HepG2 (cell line): ENCODE results near the gene CEP135. TPM values are rescaled to one million over a fixed set of nuclear protein-coding genes. Genes with fewer than 3 reads are reported as not detected.

Experiments used
- CBX2 ChIP-seq, 2 experiments: fragments of 200-600 bp in 1 of 2; sonication (generic); formaldehyde crosslinking in 1 of 2; IDR thresholded peaks; 2 replicates each; pipeline versions ENCODE4 v1.7.0 to v1.8.1; 2018 to 2022; ENCODE audit warnings: low read depth in 2 of 2, low read length in 1 of 2, mild to moderate bottlenecking in 1 of 2, missing genetic modification reagents in 1 of 2
- ELF1 ChIP-seq: sonication (generic); formaldehyde crosslinking; IDR thresholded peaks from 2 replicates; pipeline ENCODE4 v1.4.0; 2020; ENCODE audit warnings: missing genetic modification reagents
- GTF2F1 ChIP-seq: fragments of 150-350 bp; IDR thresholded peaks from 2 replicates; pipeline ENCODE4 v1.6.1; 2014; ENCODE audit warnings: low read length
- HOXA3 ChIP-seq: sonication (generic); formaldehyde crosslinking; IDR thresholded peaks from 2 replicates; pipeline ENCODE4 v1.5.0; 2020; ENCODE audit warnings: missing genetic modification reagents
- MTF2 ChIP-seq: sonication (generic); formaldehyde crosslinking; IDR thresholded peaks from 2 replicates; pipeline ENCODE4 v1.5.0; 2020; ENCODE audit warnings: missing genetic modification reagents, borderline replicate concordance
- NKX3-1 ChIP-seq: sonication (generic); formaldehyde crosslinking; IDR thresholded peaks from 2 replicates; pipeline ENCODE4 v1.5.0; 2020; ENCODE audit warnings: missing genetic modification reagents
- SALL2 ChIP-seq: sonication (generic); formaldehyde crosslinking; IDR thresholded peaks from 2 replicates; pipeline ENCODE4 v1.8.1; 2023; ENCODE audit warnings: mild to moderate bottlenecking, missing genetic modification reagents, inconsistent platforms
- SMARCE1 ChIP-seq: fragments of 450-650 bp; IDR thresholded peaks from 2 replicates; pipeline ENCODE4 v1.6.1; 2017; ENCODE audit warnings: borderline replicate concordance
- TGIF2 ChIP-seq: IDR thresholded peaks from 2 replicates; pipeline ENCODE4 v1.6.1; 2016; ENCODE audit warnings: control low read depth, missing compliant biosample characterization
- ZC3H13 ChIP-seq: sonication (generic); formaldehyde crosslinking; IDR thresholded peaks from 2 replicates; pipeline ENCODE4 v1.8.1; 2023; ENCODE audit warnings: mild to moderate bottlenecking, missing genetic modification reagents, moderate library complexity
- ZKSCAN1 ChIP-seq: fragments of 150-350 bp; IDR thresholded peaks from 2 replicates; pipeline ENCODE4 v1.6.1; 2014; ENCODE audit warnings: low read length
- ZNF501 ChIP-seq: sonication (generic); formaldehyde crosslinking; IDR thresholded peaks from 2 replicates; pipeline ENCODE4 v1.5.1; 2020; ENCODE audit warnings: mild to moderate bottlenecking, moderate library complexity, missing genetic modification reagents
- ZSCAN20 ChIP-seq: sonication (generic); formaldehyde crosslinking; IDR thresholded peaks from 2 replicates; pipeline ENCODE4 v1.4.0; 2020; ENCODE audit warnings: missing genetic modification reagents, mild to moderate bottlenecking, borderline replicate concordance
- polyA plus RNA-seq, 8 experiments: library from polyadenylated mRNA; depleted of rRNA in 3 of 8; stranded (reverse) in 7 of 8; unstranded in 1 of 8; fragments of >200 nt; fragmentation: Illumina TruSeq in 4 of 8; extraction: Trizol in 4 of 8; gene quantifications; 2 replicates each; pipeline versions ENCODE4 v1.2.1 to v1.2.3, GENCODE V29; 2011 to 2016; ENCODE audit warnings: low read depth in 4 of 8, missing spikeins in 1 of 8, mixed read lengths in 1 of 8; ENCODE audit not compliant: insufficient read depth in 1 of 8
- total RNA-seq, 5 experiments: library from RNA; depleted of rRNA; stranded (reverse); fragments of >200 nt; fragmentation: Illumina TruSeq; extraction: Trizol; gene quantifications; 2 replicates each; pipeline ENCODE4 v1.2.3, GENCODE V29; 2016; ENCODE audit warnings: low read depth in 1 of 5
- TF ChIP-seq, protein P1 (sequence below): fragments of 450-650 bp; IDR thresholded peaks from 2 replicates; pipeline ENCODE4 v1.6.1; 2016
- TF ChIP-seq, protein P2 (sequence below): IDR thresholded peaks from 2 replicates; pipeline ENCODE4 v1.6.1; 2018; ENCODE audit warnings: missing genetic modification reagents
- TF ChIP-seq, protein P3 (sequence below): sonication (generic); formaldehyde crosslinking; IDR thresholded peaks from 2 replicates; pipeline ENCODE4 v1.4.0; 2020; ENCODE audit warnings: mild to moderate bottlenecking, missing genetic modification reagents
- TF ChIP-seq, protein P4 (sequence below): sonication (generic); formaldehyde crosslinking; IDR thresholded peaks from 2 replicates; pipeline ENCODE4 v1.5.1; 2020; ENCODE audit warnings: missing genetic modification reagents, mild to moderate bottlenecking, borderline replicate concordance
- TF ChIP-seq, protein P5 (sequence below): sonication (generic); formaldehyde crosslinking; IDR thresholded peaks from 2 replicates; pipeline ENCODE4 v1.4.0; 2020; ENCODE audit warnings: missing genetic modification reagents
- TF ChIP-seq, protein P6 (sequence below): IDR thresholded peaks from 2 replicates; pipeline ENCODE4 v1.6.1; 2016

Gene CEP135
- total and polyA plus RNA-seq, 2 of the 13 experiments (the other 11 are each of a cell fraction or from before 2014, with no cell fraction given) = 1.7 to 8.8 TPM

DNA sequence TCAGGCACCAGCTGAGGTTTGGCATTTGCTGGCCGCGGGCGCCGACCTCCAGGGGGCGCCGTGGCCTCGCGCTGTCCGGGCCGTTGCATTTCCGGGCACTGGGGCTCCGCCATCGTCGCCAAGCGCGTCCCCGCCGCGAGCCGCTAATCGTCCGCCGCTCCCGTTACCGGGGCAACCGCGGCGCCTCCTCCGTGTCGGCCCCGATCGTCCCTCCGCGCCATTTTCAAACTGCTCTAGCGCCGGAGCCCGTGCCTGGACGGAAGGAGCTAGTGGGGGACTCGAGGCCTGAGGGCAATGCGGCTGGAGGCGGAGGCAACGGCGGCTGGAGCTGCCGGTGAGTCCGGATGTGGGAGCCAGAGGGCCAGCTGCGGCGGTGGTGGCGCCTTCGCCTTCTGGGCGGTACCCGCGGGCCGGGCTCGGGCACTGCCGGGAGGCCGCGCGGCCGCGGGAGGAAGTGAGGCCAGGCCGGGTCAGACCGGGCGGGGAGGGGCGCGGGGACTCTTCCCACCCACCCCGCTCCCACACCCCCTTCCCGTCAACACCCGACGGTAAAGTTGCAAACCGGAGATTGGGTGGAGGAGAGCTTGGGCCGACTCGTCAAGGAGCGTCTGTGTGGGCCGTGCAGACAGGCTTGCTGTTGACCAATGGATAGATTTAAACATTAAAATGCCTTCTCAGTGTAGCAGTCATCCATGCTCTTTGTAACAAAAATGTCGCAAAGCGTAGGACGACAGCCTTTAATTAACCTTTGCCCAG, at the start of gene CEP135 (continued):
- TF ChIP-seq, protein P1, sequence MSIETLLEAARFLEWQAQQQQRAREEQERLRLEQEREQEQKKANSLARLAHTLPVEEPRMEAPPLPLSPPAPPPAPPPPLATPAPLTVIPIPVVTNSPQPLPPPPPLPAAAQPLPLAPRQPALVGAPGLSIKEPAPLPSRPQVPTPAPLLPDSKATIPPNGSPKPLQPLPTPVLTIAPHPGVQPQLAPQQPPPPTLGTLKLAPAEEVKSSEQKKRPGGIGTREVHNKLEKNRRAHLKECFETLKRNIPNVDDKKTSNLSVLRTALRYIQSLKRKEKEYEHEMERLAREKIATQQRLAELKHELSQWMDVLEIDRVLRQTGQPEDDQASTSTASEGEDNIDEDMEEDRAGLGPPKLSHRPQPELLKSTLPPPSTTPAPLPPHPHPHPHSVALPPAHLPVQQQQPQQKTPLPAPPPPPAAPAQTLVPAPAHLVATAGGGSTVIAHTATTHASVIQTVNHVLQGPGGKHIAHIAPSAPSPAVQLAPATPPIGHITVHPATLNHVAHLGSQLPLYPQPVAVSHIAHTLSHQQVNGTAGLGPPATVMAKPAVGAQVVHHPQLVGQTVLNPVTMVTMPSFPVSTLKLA = peak; percentile 60
- TF ChIP-seq, protein P2, sequence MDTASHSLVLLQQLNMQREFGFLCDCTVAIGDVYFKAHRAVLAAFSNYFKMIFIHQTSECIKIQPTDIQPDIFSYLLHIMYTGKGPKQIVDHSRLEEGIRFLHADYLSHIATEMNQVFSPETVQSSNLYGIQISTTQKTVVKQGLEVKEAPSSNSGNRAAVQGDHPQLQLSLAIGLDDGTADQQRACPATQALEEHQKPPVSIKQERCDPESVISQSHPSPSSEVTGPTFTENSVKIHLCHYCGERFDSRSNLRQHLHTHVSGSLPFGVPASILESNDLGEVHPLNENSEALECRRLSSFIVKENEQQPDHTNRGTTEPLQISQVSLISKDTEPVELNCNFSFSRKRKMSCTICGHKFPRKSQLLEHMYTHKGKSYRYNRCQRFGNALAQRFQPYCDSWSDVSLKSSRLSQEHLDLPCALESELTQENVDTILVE (CRISPR knock-in tag) = peak; percentile 66
- TF ChIP-seq GTF2F1 (no peak), SALL2 (CRISPR knock-in tag) (peak; percentile 94), ELF1 (CRISPR knock-in tag) (peak; percentile 86), ZSCAN20 (0 out of 2 replicates have a peak, but pooled peaks have one; percentile 48), TGIF2 (peak; percentile 68; the same call in 1 of the 2 replicates), ZKSCAN1 (peak; percentile 80; the same call in 1 of the 2 replicates), HOXA3 (CRISPR knock-in tag) (peak; percentile 95), MTF2 (peak; percentile 72; the same call in 1 of the 2 replicates), ZC3H13 (CRISPR knock-in tag) (peak; percentile 91), NKX3-1 (CRISPR knock-in tag) (0 out of 2 replicates have a peak, but pooled peaks have one; percentile 58), SMARCE1 (no peak), CBX2 (IDR thresholded peaks at IDR 0.05; ENCODE audit: low read depth, low read length) (no peak), CBX2 (CRISPR knock-in tag; IDR thresholded peaks at IDR 0.05; ENCODE audit: low read depth) (0 out of 2 replicates have a peak, but pooled peaks have one; percentile 65), ZNF501 (peak; percentile 95)
- TF ChIP-seq, protein P3, sequence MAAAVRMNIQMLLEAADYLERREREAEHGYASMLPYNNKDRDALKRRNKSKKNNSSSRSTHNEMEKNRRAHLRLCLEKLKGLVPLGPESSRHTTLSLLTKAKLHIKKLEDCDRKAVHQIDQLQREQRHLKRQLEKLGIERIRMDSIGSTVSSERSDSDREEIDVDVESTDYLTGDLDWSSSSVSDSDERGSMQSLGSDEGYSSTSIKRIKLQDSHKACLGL (CRISPR knock-in tag) = peak; percentile 92
- TF ChIP-seq, protein P4, sequence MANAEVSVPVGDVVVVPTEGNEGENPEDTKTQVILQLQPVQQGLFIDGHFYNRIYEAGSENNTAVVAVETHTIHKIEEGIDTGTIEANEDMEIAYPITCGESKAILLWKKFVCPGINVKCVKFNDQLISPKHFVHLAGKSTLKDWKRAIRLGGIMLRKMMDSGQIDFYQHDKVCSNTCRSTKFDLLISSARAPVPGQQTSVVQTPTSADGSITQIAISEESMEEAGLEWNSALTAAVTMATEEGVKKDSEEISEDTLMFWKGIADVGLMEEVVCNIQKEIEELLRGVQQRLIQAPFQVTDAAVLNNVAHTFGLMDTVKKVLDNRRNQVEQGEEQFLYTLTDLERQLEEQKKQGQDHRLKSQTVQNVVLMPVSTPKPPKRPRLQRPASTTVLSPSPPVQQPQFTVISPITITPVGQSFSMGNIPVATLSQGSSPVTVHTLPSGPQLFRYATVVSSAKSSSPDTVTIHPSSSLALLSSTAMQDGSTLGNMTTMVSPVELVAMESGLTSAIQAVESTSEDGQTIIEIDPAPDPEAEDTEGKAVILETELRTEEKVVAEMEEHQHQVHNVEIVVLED (CRISPR knock-in tag) = peak; percentile 88
- TF ChIP-seq, protein P5, sequence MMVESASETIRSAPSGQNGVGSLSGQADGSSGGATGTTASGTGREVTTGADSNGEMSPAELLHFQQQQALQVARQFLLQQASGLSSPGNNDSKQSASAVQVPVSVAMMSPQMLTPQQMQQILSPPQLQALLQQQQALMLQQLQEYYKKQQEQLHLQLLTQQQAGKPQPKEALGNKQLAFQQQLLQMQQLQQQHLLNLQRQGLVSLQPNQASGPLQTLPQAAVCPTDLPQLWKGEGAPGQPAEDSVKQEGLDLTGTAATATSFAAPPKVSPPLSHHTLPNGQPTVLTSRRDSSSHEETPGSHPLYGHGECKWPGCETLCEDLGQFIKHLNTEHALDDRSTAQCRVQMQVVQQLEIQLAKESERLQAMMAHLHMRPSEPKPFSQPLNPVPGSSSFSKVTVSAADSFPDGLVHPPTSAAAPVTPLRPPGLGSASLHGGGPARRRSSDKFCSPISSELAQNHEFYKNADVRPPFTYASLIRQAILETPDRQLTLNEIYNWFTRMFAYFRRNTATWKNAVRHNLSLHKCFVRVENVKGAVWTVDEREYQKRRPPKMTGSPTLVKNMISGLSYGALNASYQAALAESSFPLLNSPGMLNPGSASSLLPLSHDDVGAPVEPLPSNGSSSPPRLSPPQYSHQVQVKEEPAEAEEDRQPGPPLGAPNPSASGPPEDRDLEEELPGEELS (CRISPR knock-in tag) = peak; percentile 74
- TF ChIP-seq, protein P6, sequence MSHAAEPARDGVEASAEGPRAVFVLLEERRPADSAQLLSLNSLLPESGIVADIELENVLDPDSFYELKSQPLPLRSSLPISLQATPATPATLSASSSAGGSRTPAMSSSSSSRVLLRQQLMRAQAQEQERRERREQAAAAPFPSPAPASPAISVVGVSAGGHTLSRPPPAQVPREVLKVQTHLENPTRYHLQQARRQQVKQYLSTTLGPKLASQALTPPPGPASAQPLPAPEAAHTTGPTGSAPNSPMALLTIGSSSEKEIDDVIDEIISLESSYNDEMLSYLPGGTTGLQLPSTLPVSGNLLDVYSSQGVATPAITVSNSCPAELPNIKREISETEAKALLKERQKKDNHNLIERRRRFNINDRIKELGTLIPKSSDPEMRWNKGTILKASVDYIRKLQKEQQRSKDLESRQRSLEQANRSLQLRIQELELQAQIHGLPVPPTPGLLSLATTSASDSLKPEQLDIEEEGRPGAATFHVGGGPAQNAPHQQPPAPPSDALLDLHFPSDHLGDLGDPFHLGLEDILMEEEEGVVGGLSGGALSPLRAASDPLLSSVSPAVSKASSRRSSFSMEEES = 0 out of 2 replicates have a peak, but pooled peaks have one; percentile 10
